HG02798 (cell line): Measurements from ENCODE around the gene GPLD1.

ENCODE experiments used
- ATAC-seq: cut with Tn5 transposase; IDR thresholded peaks from one replicate; pipeline ENCODE4 v1.9.1; 2021; ENCODE audit warnings: mild to moderate bottlenecking; ENCODE audit not compliant: unreplicated experiment, poor library complexity

Gene GPLD1

DNA sequence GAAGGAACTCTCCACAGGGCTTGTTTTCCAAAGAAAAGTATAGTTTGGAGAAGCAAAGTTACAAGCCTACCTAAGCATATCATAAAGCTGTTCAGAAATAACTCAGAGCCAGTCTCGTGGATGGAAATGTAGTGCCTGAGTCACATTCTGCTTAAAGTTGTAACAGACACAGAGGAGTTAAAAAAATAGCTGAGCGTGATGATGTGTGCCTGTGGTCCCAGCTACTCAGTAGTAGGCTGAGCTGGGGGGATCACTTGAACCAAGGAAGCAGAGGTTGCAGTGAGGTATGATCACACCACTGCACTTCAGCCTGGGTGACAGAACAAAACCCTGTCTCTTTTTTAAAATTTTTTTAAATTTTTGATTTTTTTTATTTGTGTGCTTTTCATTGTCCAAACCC is 12.0 kb upstream of the GPLD1 start:
- no peak for ATAC-seq

DNA sequence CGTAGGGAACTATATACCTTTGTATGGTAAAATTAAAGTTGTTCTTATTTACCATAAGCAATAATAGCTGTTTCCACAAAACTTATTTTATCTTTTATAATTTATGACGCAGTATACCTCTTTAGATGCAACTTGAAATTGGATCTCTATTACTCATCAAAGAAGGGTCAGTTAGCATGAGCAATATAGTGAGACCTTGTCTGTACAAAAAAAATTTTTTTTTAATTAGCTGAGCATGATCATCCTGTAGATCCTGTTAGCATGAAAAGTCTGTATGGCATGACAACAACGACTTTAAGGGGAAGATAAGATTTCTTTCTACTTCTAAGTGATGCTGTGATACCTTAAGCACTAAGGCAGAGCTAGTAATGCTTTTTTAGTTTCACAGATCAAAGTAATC is 11.3 kb upstream of the GPLD1 start:
- no peak for ATAC-seq

DNA sequence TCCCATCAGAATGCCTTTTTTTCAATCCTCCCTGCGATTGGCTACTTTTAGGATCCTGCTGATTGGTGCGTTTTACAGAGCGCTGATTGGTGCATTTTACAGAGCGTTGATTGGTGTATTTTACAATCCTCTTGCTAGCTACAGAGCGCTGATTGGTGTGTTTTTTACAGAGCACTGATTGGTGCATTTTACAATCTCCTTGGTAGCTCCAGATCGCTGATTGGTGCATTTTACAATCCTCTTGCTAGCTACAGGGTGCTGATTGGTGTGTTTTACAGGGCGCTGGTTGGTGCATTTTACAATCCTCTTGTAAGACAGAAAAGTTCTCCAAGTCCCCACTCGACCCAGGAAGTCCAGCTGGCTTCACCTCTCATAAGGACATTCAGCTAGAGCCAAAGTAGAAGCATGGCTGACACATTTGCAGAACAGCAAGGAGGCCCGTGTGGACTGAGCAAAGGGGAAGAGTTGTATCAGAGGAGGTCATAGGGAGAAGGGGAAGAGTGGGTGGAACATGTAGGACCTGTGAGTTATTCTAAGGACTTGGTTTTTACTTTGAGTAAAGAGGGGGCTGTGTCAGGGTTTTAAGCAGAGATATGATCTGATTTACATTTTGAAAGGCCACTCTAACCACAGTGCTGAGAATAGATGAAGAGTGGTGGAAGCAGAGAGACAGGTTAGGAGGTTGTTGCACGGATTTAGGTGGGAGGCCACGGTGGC is 8.0 kb upstream of the GPLD1 start:
- no peak for ATAC-seq

DNA sequence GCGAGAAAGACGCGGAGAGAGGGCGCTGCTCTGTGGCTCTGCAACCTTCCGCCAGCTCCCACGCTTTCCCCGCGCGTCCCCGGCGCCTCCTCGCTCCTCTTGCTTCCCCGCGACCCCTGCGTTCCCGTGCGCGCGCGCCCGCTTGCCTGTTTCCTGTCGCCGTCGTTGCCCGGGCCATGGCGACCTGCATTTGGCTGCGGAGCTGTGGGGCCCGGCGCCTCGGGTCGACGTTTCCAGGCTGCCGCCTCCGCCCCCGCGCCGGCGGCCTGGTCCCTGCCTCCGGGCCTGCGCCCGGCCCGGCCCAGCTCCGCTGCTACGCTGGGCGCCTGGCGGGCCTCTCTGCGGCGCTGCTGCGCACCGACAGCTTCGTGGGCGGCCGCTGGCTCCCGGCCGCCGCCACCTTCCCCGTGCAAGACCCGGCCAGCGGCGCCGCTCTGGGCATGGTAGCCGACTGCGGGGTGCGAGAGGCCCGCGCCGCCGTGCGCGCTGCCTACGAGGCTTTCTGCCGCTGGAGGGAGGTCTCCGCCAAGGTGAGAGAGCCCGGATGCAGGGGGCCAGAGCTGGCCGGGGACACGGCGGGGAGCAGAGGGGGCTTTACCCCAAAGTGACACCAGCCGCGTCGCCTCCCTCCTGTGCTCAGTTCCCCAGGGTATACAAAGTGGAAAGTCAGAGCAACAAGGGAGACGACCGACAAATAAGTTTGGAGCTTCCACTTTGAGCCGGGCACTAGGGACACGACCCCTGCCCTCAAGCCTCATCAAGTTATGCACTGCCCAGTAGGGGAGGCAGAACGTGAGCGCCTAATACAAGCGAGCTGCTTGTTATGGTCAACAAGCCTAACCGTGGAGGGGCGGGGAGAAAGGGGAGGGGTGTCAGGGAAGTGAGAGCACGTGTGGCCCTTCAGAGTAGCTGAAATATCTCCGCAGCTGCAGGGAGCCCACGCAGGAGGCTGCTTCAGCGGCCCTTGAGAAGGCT is 5.7 kb upstream of the GPLD1 start, which contains the start of gene ALDH5A1:
ALDH5A1 (plus strand) TSS at position 149 of the 975 bp plus-strand sequence; CDS start at position 177, 28 bp downstream.
- ATAC-seq: peak; percentile 72

DNA sequence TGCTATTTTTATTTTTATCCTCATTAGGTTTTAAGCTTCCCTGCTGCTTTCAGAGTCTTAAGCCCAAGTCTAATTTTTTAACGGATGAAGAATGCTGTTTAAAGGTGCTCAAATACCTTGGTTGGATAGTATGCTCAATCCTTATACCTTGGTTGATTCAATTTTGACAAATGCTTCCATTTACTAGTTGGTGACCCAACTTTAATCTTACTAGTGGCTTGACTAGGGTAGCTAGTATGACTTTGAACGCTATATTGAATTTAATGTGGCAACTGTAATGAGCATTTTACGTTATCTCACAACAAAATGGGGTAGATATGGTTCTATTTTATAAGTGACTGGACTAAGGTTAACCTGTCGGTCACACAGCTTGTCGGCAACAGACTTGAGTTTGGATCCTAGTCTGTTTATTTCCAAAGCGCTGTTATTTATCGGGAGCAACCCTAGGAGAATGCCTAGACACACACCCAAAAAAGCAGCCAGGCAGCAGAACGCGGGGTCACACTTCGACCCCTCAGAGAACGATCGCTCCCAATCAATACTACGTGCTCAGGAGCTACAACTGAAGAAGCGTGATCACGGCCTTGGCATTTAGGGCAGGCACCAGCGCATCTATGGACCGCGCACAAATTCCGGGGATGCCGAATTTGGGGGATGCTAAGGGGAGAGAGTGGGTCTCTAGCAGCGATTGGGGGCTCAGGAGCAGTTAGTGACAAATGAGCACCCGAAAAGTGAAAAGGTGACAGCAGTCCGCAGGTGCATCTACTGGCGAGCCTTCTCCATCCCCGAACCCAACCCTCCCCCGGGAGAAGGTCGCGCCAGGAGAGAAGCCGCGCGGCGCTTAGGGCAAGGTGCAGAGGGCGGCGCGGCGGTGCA is 4.8 kb upstream of the GPLD1 start:
- ATAC-seq: no peak

DNA sequence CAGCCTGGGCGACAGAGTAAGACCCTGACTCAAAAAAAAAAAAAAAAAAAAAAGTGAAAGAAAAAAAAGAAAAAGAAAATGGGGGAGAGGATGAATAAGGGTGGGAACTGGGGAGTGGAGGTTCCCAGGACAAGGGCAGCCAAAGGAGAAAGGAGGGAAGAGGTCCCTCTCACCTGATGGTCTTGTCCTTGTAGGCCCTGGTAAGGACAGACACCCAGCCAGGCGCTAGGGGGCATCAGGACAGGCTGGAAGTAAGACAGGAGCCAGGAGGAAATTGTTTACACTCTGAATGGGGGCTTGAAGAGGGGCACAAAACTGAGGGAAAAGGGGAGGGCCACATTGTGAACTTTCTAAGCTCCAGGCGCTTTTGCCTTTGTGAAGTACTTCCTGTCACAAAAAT is 3.1 kb upstream of the GPLD1 start:
- no peak for ATAC-seq

DNA sequence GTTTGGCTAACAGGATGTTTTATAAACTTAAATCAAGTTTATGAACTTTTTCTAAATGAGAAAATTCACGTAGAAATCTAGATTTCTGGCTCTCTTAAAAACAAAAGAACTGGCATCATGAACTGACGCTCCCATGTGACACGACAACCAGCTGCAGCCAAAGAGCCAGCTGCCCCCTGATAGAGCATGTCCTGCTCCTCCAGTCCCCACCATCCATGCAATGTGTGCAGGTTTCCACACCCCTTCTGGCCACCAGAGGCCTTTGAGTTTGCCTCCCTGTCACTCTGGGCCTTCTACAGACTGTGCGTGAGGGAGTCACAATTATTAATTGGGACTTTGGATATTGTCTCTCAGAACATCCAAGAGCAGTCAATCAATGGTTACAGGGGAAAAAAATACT is 1.6 kb upstream of the GPLD1 start:
- no peak for ATAC-seq

DNA sequence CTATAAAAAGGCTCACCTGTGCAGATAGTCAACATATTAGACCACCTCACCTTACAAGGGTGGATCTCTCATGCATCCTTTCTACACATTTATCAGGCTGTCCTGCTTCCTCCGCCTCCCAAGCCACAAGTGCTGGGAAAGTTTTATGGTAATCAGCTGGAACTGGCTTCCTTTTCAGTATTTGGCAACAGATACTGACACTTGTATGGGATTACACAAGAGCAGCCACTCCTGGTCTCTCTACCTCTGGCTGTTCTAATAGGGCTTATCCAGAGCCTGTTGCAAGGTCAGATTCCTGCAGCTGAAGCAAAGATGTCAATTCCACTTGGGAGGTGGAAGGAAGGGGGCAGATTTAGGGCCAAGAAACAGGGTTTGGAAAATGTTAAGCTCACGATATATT is 503 bp upstream of the GPLD1 start:
- ATAC-seq: no peak

DNA sequence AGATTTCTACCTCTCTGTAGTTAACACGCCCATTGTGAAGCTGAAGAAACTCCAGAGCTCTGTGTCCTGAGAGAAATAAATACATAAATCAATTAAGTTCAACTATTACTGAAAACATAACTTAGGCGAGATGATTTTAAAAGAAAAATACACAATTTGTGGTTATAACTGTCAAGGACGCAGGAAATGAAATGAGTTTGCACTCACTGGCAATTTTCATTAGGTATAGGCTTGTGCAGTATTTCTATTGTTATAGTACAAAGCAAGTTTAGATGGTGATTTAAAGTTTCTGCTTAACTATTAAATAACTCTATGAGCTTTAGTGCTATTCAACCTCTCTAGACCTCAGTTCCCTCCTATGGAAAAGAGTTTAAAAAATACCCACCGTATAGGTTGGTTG is 3.3 kb downstream of the GPLD1 start:
- no peak for ATAC-seq

DNA sequence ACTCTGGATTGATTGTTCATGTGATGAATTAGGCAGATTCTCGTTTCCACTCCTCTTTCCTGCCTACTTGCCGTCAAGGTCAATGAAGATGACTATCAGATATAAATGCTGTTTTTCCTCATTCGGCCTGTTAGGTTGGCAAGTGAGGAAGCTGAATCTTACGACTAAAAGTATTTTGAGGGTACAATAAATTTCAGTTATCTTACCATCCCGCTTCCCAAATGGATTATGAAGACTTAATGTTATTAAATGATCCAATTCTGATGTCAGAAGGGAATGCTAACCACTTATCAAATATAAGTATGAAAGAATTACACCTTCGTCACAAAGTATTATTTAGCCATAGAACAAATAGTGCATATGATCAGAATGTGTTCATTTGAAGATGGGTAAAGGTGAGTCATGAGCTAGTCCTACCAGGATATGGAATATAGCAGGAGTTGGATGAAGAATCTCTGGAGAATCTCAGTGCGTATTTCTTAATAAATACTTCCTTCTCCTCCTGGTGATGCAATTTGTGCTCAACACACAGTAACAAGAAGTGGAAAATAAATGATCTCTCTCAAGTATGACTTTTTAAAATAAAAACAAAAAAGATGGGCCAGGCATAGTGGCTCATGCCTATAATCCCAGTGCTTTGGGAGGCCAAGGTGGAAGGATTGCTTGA is 4.6 kb downstream of the GPLD1 start:
- no peak for ATAC-seq

DNA sequence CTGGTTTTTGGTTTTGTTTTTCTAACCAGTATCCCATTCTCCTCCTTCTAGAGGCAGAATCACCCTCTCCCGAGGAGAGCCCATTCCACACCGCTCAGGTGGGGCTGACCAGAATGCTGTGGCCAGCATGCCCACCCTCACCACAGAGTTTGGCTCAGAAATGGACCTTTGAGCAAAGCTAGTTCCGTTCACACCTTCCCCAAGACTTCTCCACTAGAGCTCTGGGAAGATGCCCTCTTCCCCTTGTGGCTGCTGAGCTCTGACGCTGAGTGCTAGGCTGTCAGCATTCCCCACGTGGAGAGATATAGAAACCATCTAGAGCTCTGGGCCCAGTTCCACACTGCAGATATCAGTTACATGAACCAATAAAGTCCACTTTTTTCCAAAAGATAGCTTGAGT is 7.9 kb downstream of the GPLD1 start:
- ATAC-seq: no peak

DNA sequence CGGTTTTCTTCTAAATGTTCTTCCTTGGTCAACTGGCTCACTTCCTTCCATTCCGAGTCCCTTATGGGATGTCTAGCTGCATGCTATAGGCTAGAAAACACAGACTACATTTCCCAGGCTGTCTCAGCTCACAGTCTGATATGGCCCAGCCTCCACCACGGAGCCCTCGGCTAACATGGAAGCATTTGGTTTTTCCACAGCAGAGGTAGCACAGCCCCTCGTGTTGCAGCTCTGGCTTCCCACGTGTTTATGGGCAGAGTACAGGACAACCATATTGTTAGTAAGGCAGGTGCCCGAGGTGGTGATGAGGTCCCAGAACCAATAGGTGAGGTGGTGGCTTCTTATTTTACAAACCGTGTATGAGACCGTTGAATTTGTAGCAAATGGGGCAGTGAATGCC is 8.7 kb downstream of the GPLD1 start:
- no peak for ATAC-seq

DNA sequence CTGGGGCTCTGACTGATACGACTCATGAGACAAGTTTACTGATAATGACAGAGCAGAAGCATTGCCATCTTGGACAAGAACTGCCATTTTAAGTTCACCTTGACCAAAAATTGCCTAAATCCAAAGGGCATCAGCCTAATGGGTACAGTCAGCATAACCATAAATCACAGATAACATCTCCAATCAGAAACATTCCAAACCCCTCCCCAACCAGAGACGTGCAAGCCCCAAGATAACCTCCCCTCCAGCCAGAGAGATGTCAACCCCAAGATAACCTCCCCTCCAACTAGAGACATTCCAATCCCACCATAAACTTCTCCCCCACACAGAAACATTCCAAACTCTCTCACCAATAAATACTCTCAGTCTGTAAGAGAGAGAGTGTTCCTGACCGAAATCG is 10.5 kb downstream of the GPLD1 start:
- ATAC-seq: no peak

DNA sequence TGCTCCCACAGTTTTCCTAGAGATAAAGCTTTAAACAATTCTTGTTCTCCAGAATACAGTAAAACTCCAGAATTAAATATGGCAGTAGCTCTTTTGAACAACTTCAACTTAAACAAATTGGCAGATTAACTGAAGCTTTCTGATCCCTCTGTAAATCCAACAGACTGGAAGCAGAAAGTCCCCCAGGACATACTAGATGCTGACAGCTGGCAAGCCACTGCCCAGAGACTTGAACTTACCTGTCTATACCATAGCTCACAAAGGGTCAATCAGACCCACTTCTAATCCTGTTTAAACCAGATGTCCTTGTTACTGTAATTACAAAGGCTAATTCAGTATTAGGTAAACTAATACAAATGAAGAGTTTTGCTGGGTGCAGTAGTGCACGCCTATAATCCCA is 12.3 kb downstream of the GPLD1 start:
- no peak for ATAC-seq

DNA sequence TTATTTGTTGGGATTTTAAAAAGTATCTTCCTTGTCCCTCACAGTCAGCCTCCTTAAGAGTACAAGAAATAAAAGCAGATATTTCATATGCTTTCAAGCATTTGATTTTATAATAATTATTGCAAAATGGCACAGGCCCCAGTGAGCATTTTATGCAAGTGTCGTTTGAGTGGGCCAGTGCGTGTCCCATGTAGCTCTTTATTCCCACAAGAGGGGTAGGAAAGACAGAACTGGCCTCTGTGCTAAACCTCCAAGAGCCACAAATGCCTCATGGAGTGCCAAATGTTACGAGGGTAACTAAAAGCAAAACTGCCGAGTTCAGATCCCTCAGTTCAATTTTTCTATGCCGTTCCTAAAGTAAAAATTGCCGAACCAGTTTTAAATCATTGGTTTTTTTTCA is 12.7 kb downstream of the GPLD1 start:
- ATAC-seq: no peak

DNA sequence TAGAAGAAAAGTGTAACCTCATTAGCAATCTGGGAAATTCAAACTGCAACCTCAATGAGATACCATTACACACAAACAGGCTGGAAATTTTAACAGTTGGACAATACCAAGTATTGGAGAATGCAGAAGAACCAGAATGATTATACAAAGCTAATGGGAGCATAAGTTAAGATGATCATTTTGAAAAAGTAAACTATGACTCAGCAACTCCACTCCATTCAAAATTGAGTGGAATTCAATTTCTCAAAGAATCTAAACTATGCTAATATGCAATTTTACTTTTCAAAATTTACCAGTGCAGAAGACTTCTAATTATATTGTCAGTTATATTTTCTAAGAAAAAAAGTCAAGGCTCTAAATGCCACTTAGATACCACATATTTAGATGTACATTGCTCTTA is 17.2 kb downstream of the GPLD1 start:
- no peak for ATAC-seq

DNA sequence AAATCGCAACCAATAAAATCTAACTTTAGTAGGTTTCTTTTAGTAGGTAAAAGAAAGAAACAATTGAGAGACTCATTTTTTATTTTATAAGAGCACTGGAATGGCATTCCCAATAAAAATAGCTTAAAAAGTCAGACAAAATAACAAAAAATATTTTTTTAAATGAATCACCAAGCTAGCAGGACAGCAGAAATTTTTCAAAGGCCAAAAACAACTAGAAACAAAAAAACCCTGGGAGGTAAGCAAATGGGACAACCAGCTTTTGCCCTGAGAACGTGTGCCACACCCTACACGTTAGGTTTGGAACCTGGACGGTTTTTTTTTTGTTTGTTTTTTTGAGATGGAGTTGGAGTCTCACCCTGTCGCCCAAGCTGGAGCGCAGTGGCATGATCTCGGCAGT is 19.6 kb downstream of the GPLD1 start:
- ATAC-seq: no peak

DNA sequence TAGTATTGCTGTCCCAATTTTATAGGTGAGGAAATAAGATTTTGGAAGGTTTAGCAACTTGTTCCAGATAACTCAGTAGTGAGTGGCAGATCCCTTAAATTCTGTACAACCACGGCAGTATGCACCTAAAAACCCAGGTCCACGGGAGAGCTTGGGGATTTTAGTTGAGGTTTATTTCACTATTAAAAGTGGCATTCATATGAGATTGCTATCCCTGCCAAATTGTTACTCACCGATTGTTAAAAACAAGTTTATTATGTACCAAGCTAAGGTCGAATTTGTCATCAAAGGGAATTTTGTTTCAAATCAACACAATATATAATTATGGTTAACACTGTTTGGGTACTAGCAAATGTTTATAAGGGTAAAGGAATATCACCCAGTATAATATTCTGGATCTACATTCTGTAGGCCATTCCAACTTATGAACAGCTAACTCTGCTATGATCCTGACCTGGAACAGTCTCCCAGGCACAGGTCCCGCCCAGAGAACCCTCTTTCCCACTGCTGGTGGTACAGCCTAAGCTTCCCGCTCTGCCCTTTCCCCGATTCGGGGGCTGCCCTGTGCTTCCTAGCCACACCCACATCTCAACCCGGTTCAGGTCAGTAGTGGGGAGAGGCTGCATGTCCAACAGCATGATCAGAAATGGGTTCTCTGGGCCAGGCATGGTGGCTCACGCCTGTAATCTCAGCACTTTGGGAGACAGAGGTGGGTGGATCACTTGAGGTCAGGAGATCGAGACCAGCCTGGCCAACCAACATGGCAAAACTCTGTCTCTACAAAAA is 24.9 kb downstream of the GPLD1 start:
- ATAC-seq: no peak

DNA sequence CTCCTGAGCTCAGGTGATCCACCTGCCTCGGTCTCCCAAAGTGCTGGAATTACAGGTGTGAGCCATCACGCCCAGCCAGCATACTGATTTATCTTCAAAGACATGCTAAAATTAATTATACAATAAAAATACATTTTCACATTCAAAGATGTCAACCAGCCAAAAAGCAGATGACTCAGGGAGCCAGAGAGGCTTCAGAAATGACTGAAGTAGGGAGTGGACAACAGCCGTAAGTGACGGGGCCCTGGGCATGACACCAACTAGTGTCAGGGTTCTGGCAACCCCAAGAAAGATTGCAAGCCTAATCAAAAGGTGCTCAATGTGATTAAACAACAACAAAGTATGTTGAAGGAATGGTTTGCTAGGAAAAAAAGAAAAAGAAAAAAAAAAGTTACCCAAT is 28.4 kb downstream of the GPLD1 start:
- ATAC-seq: no peak
